ENCODE measurements around the gene NDUFAF4. TPM values are rescaled to one million over a fixed set of nuclear protein-coding genes. Genes with fewer than 3 reads are reported as not detected.
A peak's percentile ranks its signal among the peaks of the same experiment; 100 is the strongest.

NDUFAF4 gene
- total RNA-seq (ENCODE audit: insufficient read depth, low replicate concordance), result 41.4 TPM

DNA sequence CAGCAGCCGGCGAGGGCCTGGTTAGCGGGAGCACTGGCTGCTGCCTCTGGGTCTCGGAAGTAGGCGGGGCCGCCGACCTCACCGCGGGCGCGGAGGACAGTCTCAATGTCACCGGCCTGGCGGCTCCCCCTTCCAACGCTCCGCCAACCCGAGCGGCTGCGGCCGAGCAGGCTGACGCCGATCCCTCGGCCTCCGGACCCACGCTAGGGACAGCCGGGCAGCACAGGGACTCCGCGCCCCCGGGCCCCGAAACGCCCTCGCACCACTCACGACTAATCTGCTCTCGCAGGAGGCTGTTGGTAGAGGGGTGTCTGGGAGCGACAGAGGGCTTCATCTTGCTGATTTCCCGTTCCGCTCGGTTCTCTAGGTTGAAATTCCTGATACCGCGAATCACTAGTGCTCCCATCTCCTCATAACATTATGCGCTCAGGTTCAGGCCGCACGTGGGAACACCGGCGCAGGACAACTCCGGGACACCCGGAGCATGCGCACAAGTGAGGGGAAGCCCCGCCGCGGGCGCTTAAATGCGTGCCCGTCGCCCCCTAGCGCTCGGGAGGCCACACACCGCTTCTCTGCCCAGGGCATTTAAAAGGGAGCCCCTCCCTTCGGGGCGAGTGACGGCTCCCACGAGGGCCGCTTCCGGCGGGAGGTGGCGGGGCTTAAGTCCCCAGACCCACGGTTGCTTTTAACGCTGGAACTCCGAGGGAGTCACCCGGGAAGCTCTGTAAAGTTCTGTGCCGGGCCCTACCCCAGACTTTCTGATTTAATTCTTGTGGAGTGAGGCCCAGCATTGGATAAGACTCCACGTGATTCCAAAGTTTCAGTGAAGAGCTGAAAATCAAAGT lies at the start of gene NDUFAF4:
Gene NDUFAF4, minus strand, starts transcription at position 496 of the 845 bp plus-strand sequence. Its CDS starts 90 bp downstream, at position 406.
- DNase-seq (ENCODE audit: low spot score), result peak; percentile 98

DNA sequence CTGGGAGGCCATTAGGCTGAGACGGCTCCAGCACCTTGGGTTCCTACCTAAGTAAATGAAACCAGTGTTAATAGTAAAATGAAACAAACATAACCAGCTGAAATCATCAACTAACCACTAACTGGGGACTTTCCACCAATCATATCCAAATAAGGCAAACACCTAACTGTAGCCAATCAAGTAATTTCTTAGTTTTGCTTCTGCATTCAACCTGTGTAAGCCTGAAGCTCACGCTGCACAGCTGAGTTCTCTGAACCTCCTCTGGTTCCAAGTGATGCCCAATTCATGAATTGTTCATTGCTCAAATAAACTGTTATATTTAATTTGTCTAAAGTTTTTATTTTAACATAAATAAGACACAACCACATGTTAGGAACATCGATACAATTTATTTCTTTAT lies 49.4 kb upstream of the NDUFAF4 start:
- no peak for DNase-seq (ENCODE audit: low spot score)

DNA sequence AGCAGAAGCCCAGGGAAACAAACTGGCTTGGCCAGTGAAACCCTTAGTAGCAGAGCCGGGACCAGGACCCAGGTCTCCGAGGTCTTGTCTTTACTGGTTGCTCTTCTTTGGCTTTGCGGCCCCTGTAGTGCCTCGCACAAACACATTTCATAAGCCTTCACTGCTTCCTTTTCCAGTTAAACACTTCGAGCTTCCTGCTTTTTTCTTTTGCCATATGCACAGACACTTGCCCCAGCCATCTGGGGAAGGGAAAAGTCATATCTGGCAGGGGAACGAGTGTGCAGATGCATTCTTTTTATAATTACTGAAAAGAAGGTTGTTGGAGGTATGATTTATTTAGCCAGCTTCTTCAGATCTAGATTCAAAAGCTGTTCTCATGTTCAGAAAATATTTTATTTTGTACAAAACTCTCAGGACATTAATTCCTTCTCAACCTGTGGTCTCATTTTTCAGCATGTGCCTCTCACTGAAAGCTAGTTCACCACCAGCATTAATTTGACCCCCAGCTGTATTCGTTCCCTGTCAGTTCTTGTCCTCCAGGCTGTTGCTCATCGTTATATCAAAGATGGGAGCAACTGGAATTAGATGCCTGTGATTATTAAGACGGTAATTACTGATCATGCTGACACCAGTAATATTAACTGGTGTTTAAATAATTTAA lies 46.0 kb upstream of the NDUFAF4 start:
- no peak for DNase-seq (ENCODE audit: low spot score)

DNA sequence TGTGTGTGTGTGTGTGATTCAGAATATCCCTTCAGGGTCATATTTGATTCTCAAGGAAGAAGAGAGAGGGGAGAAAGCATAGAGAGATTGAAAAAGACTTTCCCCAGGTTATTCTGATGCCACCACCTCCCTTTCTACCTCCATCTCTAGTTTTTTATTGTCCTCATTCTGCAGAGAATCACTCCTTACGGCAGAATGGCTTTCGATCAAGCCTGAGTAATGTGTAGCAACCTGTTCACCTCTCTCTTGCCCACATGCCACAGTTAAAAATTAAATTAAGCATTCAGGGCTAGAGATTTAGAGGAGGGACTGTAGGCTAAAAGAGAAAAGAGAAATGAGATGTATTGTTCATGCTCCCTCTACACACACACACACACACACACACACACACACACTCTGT lies 45.0 kb upstream of the NDUFAF4 start:
- DNase-seq (ENCODE audit: low spot score), result no peak

DNA sequence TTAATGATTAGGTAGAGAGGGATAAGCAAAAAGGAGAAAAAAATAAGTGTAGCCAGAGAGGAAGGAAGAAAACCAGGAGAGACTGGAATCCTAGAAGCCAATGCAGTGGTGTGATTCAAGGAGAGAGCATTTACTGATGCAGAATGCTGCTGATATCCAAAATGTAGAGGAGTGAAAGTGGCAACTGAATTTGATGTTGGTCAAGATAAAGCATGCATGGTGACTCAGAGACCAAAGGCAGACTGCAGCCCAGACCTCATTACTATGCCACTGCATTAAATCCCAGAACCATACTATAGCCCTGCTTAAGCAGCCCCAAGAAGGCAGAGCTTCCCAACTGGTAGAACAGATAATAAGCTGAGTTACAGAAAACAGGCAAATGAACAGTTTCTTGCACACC lies 42.6 kb upstream of the NDUFAF4 start:
- DNase-seq (ENCODE audit: low spot score), result no peak

DNA sequence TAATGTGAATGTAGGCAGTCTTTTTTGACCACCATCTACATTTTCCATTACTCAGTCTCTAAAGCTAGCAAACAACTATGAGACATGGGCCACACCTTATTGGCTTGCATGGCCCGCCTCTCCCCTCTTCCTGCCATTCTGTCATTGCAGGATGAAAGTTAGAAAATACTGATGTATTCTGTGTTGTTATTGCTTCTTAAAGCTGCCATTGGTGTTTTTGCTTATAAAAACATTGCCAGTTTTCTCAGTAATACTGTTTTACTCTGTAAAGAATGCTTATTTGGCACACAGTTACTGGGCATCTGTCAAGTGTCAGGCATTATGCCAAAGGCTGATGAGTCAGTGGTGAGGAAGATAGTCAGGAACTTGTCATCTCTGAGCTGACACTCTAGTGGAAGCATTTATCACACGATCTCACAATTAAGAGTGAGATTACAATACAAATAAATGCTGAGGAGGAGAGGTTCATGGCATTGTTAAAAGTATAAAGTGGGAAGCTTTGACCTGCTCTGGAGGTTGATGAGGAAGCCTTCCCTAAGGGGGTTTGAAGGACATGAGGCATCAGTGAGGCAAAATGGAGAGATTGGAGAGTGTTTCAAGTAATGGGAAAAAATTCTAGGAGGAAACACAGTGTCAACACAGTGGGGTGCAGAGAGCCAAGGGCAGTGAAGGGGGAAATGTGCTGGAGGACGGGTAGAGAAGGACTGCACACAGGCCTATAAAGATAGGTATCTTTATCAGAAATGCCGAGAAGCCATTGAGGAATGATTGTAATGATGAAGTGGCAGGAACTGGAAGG lies 41.5 kb upstream of the NDUFAF4 start:
- peak; percentile 81 for DNase-seq (ENCODE audit: low spot score)

DNA sequence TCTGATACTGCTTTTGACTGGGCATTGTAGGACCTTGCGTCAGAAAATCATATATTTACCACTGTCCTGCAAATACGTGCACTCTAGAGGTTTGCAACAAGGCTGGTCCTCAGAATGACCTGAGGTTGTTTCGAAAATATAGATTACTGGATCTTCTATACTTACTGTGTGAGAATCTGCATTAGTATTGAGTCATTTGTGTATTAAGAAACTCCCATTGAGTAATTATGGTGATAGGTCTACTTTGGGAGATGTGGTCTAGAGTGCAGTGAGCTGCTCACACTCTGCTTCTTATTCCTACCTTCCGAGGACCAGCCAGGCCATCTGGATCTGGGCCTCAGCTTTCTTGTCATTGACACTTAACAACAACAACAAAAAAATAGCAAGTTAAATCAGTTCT lies 36.4 kb upstream of the NDUFAF4 start:
- no peak for DNase-seq (ENCODE audit: low spot score)

DNA sequence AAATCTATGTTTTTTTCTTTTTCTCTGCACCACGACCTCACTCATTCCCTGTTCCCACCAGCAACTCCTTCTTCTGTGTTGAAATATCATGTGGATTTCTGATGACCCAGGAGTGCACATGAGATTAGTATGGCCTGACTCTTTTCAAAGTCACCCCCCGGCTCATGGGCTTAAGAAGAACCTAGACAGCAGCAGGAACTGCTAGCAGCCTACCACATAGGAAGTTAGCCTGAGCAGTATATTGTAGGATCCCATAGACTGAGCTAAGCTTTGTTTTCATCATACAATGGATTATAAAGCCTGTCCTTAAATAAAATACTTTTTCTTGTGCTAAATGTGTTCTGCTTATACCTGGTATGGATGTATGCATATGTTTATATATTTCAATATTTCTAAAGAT lies 33.5 kb upstream of the NDUFAF4 start:
- DNase-seq (ENCODE audit: low spot score), result no peak

DNA sequence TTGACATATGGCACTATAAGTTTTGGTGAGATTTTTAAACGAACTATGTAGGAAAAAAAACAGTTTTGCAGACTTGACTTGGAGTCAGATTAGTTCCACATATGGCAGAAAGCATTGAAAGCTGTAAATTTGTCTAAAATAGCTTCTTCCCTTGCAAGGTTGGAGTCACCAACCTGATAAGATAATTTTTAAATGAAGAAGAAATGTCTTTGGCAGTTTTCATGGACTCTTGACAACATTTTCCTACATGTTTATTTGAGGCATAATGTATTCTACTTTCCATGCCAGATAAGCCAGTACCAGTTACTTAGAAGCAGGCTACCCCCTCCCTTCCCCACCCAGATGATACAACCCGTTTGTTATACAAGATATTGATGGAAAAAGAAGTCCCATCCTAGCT lies 32.0 kb upstream of the NDUFAF4 start:
- DNase-seq (ENCODE audit: low spot score), result no peak

DNA sequence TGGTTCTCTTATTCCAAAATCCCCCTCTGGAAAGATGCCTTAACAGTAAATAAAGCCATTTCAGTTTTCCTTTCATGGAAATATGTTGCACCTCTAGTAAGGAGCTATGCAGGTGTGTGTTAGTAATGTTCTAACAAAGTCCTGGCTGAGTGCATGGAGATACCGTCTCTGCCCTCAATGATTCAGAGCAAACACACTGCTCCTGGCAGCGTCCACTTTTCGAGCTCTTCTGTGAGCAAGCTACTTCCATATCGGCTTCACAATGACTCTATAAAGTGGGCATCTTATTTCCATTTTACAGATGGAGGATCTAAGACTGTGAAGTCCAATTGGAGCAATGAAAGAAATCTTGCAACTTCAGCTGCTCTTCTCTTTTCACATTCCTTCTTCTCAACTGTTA lies 30.0 kb upstream of the NDUFAF4 start:
- no peak for DNase-seq (ENCODE audit: low spot score)

DNA sequence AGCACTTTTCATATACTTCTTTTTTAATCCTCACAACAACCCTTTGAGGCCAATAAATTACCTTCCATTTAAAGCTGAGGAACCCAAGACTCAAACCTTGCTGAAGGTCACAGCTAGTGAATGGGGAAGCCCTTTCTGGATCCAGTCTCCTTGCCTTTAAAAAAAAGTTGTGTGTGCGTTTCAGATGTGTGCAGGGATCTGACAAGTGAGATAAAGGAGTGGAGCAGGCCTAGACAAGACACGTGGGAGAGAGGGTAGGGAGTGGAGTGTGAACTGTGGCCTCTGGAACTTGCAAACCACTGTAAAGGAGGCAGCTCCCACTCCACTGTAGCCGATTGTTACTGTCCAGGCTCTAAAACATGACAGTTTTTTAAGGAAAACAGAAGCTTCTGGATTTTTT lies 28.7 kb upstream of the NDUFAF4 start:
- no peak for DNase-seq (ENCODE audit: low spot score)

DNA sequence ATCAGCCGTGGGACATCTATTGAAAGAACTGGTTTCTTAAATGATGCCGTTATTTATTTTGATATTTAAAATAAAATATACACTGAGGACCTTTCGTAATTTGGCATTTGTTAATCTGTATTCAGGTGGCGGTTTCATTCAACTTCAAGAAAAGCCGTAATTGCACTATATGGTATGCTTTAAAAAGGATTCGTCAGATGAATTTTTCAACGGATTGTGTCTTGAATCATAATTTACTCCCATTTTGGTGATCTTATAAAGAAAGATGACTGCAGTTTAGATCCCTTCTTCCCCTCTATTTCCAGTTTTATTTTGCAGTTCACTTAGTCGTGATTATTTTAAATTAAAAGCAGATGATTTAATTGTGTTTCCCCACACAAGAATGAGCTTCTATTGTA lies 27.6 kb upstream of the NDUFAF4 start:
- no peak for DNase-seq (ENCODE audit: low spot score)

DNA sequence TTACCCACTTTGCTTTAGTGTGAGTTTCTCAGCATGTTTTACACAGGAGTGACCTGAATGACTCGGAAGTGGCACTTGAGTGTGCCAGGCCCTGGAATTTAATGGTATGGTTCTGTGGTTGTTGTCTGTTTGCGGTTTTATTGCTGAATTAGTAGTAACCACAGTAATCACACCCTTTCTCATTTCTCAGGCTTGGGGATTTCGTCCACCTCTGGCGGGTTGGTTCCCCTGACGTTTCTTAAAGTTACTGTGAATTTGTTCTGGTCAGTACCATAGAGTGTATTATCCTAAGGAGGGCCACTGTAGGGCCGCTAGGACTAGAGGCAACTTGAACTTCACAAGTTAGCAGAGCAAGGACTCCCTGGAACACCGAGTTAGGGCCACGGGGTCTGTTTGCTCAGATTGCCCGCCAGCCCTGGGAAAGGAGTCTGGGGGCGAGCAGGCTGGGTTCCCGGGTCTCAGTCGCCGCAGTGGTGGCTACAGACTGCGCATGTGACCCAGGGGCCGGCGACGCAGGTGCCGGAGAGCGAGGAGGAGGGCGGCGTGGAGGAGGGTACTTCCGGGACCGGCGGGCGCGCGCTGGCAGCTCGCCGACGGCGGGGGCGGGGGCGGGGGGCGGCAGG lies 26.3 kb upstream of the NDUFAF4 start:
- DNase-seq (ENCODE audit: low spot score), result no peak

DNA sequence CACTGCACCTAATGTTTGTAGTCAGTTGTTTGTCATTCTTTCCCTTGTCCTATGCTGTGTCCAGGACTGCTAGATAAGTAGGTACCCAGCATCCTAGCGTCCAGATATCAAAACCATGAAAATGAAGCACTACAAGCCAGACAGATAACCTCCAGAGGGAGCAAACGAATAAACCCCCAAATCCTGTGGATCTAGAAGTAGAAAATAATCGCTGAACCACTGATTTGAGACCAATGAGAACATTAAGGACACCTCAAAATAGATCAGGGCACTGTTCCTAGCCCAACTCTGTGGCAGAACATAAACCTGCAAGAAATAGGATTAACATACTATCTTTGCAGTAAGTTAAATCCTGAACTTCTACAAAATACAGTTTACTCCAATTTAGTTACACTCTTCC lies 25.7 kb upstream of the NDUFAF4 start:
- DNase-seq (ENCODE audit: low spot score), result no peak

DNA sequence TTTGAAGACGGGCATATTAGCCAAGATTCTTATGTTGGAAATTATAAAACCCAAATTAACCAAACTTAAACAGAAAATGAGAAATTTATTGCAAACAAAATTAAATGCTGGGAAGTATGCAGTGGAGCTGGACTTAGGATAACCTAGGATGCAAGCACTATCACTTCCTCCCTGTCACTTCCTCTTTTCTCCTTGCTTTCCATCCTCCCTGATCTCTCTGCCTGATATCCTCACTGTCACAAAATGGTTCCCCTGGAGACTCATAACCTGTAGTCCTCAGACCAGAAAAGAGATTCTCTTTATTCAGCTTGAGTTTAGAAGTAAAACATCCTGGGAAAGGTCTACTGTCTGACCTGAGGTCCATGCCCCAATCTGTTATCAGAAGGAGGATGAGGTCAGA lies 19.4 kb upstream of the NDUFAF4 start:
- DNase-seq (ENCODE audit: low spot score), result no peak

DNA sequence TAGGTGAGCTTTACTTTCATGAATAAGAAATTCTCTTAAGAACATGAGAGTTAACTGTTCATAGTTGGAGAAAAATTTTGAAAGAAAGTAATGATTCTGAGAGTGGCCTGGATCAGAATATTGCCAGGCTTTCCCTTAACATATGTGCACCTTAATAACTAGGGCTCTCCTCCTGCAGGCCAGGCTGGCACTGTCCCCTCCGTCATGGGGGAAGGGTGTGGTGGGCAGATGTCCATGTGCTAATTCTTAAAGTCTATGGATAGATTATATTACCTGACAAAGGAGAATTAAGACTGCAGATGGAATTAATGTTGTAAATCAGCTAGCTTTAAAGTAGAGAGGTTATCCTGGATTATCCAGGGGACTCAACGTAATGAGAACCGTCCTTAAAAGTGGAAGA lies 15.9 kb upstream of the NDUFAF4 start:
- no peak for DNase-seq (ENCODE audit: low spot score)

DNA sequence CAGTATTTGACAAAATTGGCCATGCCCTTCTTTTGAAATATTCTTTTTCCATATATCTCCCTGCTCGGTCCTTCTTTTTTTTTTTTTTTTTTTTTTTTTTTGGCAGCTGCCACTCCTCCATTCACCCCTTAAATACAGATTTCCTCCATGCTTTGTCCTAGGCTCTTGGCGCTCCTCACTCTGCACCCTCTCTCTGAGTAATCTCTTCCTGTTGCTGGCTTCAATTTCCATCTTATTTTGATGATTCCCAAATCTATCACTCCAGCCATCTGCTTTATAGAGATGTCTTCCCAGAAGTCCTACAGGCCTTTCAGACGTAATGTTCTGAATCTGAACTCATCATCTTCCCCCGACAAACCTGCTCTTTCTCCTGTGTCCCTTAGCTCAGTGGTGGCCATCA lies 14.1 kb upstream of the NDUFAF4 start:
- no peak for DNase-seq (ENCODE audit: low spot score)

DNA sequence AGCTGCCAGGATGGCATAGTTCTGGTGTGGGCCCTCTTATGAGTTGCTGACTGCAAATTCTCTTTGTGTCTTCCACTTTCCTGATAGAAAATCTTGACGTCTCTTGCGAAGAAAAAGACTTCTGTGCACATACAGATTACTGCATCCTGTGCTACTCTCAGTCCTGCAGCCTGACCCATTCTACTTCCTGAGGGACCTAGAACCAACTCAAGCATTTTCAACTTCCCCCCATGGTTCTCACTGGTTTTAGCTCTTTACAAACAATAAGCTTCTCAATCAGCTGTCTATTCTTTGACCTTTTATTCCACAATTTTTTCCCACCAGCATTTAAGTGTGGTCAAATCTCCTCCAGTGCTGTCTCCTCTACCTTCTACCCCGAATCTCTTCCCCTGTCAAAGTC lies 13.5 kb upstream of the NDUFAF4 start:
- no peak for DNase-seq (ENCODE audit: low spot score)

DNA sequence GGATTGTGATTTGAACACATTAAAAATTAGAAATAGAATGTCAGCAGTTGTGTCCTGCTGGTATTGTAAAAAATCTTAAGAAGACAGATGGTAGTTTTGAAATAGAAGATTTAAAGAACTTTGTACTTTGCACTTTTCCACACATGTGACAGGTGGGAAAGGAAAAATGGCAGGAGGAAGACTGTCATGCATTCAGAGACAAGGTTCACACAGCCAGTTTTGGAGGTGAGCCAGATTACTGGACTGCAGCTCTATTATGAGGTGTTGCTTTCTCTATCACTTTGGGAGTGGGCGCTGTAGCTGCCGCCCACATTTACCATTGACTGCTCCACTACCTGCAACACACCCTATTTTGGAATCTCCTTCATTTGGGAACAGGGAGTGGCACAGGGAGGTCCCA lies 12.1 kb upstream of the NDUFAF4 start:
- no peak for DNase-seq (ENCODE audit: low spot score)

DNA sequence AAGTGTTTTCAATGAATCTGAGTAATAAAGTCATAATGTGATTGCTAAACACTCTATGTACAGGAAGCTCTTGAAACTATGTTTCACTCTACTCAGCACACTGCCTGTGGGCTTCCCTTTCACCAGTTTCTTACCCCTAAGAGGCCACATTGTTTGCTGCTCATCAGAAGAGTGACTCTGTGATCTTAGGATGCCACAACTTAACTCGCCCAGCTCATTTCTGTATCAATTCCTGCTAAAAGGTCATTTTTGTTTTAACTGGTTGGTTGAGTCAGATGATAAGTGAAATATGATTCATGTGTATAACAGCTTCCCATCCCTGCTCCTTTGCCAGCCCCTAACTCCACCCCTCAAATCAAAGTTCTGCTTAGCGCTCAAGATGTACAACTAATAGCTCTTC lies 9.8 kb upstream of the NDUFAF4 start:
- no peak for DNase-seq (ENCODE audit: low spot score)

DNA sequence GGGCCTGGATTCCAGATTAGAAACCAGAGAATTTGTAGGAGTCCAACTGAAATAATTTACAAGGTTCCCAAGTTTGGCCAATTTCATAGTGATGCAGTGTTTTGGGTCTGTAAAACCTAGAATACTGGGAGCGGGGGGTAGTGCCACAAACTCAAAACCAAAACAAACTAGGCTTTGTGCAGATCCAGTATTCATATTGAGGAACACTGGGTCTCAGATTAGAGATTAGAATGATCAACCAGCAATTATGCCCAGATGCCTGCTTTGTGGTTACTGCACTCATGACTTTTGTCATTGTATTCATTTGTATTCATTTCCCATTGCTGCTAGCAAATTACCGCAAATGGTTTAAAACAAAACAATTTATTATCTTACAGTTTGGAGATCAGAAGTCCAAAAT lies 3.2 kb upstream of the NDUFAF4 start:
- no peak for DNase-seq (ENCODE audit: low spot score)

DNA sequence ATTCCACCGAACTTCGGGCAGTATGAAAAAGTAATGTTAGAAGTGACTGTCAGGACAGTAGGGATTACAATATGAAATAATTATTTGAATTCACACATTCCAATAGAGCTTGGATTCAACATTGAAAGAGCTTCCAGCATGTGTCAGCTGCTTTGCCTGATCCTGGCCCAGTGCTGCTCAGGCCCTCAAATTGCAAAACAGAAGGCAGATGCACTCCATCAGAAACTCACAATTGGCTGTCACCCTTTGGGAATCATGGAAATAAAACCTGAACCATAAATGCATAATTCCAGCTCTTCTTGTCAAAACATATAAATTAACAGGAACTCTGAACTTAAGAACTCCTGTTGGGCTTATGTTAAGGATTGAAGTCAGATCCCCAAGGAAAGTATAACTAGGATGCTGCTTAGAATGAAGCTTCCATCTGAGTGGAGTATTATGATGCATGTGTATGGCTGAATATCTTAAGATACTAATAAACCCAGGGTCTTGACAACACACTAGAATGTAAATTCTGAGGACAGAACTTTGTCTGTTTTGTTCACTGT lies 1.8 kb upstream of the NDUFAF4 start:
- peak; percentile 44 for DNase-seq (ENCODE audit: low spot score)

Measured in umbilical cord (tissue), 2 donors.